Stromal cell of bone marrow (primary cell): ENCODE results near the gene ARHGDIG.
"Not testable (repeated sequence)": the region's sequence is repeated elsewhere in the genome, so short reads cannot be mapped to it uniquely, and the experiment has no call there.

Source experiments
- DNase-seq: peaks from one replicate; pipeline ENCODE4 v3.0.0-alpha.2; 2012; ENCODE audit warnings: low read depth

Gene ARHGDIG

DNA sequence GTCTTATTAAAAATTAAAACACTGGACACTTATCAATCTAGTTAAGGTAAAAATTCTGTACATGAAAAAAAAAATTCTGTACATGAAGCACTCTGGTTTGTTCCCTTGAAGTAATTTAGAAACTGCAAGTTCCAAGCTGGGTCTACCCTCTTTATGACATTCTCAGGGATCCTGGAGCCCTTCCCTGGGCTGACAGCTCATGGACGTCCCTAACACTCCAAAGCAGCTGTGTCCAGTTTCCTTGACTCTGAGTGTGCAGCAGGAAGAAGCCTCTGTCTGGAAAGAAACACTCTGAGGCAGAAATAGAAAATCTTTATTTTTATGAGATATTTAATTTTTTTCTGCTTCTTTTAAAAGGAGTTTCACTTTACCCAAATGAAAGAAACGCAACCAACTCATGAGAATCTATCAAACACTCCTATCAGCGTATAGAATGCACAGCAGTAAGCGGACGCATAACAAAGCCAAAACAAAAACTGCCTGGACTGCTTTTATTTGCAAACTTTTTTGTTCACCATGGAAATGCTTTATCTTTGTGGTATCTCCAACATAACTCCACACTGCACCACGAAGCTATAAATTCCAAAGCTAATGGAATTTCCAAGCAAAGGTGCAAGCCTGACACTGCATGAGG lies 50.9 kb downstream of the ARHGDIG start:
- not testable (repeated sequence) for DNase-seq
